Bronchial epithelial cell (primary cell): Measurements from ENCODE around the gene HMCN2. TPM values are rescaled to one million over a fixed set of nuclear protein-coding genes. Genes with fewer than 3 reads are reported as not detected.
A peak's percentile ranks its signal among the peaks of the same experiment; 100 is the strongest.

Experiments used
- DNase-seq: peaks from one replicate; pipeline ENCODE4 v3.0.0-alpha.2; 2010; ENCODE audit warnings: low read depth
- FAIRE-seq: peaks from 2 replicates; lab custom pipeline; 2011; peaks lifted over from hg19 to GRCh38; lab: Jason Lieb, UNC
- H3K27me3 ChIP-seq: 2 replicates; pipeline ENCODE4 v1.5.1; 2011; ENCODE audit warnings: low read length; ENCODE audit not compliant: control insufficient read depth, insufficient read depth
- H3K36me3 ChIP-seq: 2 replicates; pipeline ENCODE4 v1.5.1; 2011; ENCODE audit warnings: low read length; ENCODE audit not compliant: control insufficient read depth, insufficient read depth
- H3K4me3 ChIP-seq: 2 replicates; pipeline ENCODE4 v1.5.1; 2011; ENCODE audit warnings: mild to moderate bottlenecking, low read depth, low read length, control low read depth
- total RNA-seq: library from RNA; depleted of rRNA; stranded (reverse); fragments of >200 nt; gene quantifications from 2 replicates; pipeline ENCODE4 v1.2.1, GENCODE V29; 2014
- TF ChIP-seq, protein P1 (sequence below): IDR thresholded peaks from 2 replicates; pipeline ENCODE4 v1.5.1; 2011; ENCODE audit warnings: mild to moderate bottlenecking, moderate library complexity, low read length, control low read depth, inconsistent platforms; ENCODE audit not compliant: insufficient read depth, severe bottlenecking

HMCN2 gene, protein sequence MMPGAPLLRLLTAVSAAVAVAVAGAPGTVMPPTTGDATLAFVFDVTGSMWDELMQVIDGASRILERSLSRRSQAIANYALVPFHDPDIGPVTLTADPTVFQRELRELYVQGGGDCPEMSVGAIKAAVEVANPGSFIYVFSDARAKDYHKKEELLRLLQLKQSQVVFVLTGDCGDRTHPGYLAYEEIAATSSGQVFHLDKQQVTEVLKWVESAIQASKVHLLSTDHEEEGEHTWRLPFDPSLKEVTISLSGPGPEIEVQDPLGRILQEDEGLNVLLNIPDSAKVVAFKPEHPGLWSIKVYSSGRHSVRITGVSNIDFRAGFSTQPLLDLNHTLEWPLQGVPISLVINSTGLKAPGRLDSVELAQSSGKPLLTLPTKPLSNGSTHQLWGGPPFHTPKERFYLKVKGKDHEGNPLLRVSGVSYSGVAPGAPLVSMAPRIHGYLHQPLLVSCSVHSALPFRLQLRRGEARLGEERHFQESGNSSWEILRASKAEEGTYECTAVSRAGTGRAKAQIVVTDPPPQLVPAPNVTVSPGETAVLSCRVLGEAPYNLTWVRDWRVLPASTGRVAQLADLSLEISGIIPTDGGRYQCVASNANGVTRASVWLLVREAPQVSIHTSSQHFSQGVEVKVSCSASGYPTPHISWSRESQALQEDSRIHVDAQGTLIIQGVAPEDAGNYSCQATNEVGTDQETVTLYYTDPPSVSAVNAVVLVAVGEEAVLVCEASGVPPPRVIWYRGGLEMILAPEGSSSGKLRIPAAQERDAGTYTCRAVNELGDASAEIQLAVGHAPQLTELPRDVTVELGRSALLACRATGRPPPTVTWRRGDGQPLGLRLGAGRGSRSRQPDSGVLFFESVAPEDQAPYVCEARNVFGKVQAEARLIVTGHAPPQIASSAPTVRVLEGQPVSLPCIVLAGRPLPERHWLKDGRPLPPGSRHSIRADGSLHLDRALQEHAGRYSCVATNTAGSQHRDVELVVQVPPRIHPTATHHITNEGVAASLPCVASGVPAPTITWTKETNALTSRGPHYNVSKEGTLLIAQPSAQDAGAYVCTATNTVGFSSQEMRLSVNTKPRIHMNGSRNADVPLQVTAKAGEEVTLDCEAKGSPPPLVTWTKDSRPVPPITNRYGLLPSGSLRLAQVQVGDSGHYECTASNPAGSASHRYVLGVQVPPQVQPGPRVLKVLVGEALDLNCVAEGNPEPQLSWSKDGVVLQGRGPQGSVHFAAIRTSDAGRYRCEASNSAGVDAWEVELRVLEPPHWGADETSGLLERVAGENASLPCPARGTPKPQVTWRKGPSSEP (N-terminal part only)
- under 0.01 TPM in 2 replicates for total RNA-seq

DNA sequence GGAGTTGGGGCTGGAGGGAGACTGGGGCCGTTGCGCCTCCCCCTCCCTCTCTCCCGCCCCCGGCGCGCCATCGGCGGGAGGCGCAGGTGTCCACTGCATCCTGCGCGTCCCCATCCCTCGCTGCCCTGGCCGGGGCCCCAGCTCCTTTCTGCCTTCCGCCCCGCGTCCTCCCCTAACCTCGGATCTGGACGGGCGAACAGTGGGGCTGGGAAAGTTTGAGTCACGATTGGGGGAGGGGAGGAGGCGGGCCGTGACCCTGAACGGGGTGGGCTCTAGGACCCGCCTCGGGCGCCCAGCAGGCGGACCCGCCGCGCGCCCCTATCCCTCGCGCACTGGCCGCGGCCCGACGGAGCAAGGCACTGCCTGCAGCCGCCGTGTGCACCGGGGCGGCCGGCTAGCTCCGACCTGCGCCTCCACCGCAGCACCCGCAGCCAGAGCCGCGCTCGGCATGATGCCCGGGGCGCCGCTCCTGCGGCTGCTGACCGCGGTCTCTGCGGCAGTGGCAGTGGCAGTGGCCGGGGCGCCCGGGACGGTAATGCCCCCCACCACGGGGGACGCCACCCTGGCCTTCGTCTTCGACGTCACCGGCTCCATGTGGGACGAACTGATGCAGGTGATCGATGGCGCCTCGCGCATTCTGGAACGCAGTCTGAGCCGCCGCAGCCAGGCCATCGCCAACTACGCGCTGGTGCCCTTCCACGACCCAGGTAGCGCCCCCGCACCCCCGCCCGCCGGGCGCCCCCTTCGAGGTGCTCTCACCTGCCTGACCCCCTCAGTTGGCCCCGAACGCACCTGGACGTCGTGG lies at the start of gene HMCN2:
Gene HMCN2 (plus strand): TSS at position 330 of the 805 bp plus-strand sequence. CDS start 119 bp downstream, at position 449.
- DNase-seq = no peak

DNA sequence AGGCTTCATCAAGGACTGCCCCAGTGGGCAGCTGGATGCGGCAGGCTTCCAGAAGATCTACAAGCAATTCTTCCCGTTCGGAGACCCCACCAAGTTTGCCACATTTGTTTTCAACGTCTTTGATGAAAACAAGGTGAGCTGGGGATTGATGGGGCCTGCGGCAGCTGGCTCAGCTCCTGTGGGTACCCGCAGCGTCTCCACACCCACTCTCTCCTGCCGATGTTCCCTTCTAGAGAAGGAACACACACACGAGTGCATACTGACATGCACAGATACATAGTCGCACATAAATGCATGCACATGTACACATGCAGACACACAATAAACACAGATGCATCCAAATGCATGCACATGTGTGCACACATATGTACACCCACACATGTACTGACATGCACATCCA lies 47.7 kb upstream of the HMCN2 start:
- Histone ChIP-seq H3K27me3 (no peaks in the 10 kb centered on the region), H3K36me3 (peaks cover 11% of the 10 kb centered on the region), H3K4me3 (no peak overlapping the region)
- FAIRE-seq (peak; percentile 75), DNase-seq (no peak)
- TF ChIP-seq, protein P1, sequence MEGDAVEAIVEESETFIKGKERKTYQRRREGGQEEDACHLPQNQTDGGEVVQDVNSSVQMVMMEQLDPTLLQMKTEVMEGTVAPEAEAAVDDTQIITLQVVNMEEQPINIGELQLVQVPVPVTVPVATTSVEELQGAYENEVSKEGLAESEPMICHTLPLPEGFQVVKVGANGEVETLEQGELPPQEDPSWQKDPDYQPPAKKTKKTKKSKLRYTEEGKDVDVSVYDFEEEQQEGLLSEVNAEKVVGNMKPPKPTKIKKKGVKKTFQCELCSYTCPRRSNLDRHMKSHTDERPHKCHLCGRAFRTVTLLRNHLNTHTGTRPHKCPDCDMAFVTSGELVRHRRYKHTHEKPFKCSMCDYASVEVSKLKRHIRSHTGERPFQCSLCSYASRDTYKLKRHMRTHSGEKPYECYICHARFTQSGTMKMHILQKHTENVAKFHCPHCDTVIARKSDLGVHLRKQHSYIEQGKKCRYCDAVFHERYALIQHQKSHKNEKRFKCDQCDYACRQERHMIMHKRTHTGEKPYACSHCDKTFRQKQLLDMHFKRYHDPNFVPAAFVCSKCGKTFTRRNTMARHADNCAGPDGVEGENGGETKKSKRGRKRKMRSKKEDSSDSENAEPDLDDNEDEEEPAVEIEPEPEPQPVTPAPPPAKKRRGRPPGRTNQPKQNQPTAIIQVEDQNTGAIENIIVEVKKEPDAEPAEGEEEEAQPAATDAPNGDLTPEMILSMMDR = no peak

More for the DNA sequence above, at the start of gene HMCN2:
- Histone ChIP-seq H3K36me3 (no peaks in the 10 kb centered on the region), H3K4me3 (no peak within 1 kb of the TSS), H3K27me3 (peaks cover 33% of the 10 kb centered on the region)
- TF ChIP-seq, protein P1 = no peak
- FAIRE-seq = no peak

DNA sequence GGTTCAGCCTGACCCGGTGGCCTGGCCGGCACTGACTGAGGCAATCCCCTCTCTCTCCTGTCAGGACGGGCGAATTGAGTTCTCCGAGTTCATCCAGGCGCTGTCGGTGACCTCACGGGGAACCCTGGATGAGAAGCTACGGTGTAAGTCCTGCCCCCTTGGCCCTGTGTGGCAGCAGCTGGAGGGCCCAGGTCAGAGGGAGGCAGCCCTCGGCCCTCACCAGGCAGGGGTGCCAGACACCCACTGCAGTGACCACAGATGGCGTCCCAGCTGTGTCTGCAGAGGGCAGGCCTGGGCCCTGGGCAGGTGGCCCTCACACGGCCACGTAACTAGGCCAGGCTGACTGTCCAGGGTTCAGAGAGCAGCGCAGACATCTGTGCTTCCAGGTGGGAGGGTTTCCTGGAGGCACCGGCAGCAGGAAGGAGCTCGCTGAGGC lies 45.9 kb upstream of the HMCN2 start:
- TF ChIP-seq, protein P1 = no peak
- no peak overlapping the region for H3K4me3 ChIP-seq
- DNase-seq (no peak), FAIRE-seq (no peak)
- no peaks in the 10 kb centered on the region for H3K27me3 ChIP-seq
- peaks cover 11% of the 10 kb centered on the region for H3K36me3 ChIP-seq

DNA sequence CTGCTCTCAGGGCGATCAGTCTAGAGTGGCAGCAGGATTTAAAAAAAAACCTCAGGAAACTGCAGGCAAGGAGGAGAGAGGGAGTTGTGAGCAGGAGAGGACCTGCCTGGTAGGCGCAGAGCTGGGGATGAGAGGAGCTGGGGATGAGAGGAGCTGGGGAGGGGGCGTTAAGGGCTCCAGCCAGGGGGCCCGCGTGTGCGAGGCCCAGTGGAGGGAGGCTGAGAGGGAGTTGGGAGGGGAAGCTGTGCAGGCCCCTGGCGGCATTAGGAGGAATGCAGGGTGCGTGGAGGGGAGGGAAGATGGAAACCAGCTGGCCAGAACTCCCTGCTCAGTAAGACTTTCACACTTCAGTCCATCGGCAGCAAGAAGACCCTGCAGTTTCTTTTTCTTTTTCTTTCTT lies 45.2 kb upstream of the HMCN2 start:
- H3K36me3 ChIP-seq = peaks cover 11% of the 10 kb centered on the region
- FAIRE-seq = no peak
- TF ChIP-seq, protein P1 = no peak

DNA sequence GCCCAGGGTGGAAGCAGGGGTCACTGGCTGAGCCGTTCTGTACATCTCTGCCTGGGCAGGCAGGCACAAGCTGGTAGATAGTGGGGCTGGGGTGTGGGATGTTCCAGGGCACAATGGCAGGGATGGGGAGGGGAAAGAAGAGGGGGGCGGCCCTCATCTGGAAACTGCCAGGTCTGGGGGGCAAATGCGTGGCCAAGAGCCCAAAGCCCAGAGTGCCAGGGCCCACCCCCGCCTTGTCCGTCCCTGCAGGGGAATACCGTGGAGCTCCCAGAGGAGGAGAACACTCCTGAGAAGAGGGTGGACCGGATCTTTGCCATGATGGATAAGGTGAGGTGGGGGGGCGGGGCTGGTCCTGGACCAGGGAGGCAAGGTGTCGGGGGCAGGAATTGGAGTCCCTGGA lies 42.7 kb upstream of the HMCN2 start:
- TF ChIP-seq, protein P1 = no peak
- peaks cover 18% of the 10 kb centered on the region for H3K36me3 ChIP-seq
- FAIRE-seq = no peak

More for the DNA sequence above, 45.2 kb upstream of the HMCN2 start:
- no peak for DNase-seq
- Histone ChIP-seq H3K27me3 (no peaks in the 10 kb centered on the region), H3K4me3 (no peak overlapping the region)

More for the DNA sequence above, 42.7 kb upstream of the HMCN2 start:
- Histone ChIP-seq H3K4me3 (no peak overlapping the region), H3K27me3 (no peaks in the 10 kb centered on the region)
- DNase-seq = no peak
